Measurements from ENCODE around the gene FOXP4.

DNA sequence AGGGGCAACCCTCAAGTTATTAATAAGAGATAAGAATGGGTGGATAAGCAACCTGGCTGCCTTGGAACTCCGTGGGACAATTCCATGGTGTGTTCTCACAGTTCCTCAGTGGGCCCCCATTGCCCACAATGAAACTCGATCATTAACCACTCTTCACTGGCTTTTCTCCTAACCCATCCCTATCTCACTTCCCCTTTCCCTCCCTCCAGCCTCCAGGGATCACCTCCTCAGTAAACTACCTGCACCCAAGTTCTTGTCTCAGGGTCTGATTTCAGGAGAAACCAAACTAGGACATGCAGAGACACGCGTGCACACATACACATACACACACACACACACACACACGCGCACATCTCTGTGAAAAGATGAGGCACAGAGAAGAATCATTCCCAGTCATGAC is 37.7 kb upstream of the FOXP4 start:
- TF ChIP-seq, protein P1, sequence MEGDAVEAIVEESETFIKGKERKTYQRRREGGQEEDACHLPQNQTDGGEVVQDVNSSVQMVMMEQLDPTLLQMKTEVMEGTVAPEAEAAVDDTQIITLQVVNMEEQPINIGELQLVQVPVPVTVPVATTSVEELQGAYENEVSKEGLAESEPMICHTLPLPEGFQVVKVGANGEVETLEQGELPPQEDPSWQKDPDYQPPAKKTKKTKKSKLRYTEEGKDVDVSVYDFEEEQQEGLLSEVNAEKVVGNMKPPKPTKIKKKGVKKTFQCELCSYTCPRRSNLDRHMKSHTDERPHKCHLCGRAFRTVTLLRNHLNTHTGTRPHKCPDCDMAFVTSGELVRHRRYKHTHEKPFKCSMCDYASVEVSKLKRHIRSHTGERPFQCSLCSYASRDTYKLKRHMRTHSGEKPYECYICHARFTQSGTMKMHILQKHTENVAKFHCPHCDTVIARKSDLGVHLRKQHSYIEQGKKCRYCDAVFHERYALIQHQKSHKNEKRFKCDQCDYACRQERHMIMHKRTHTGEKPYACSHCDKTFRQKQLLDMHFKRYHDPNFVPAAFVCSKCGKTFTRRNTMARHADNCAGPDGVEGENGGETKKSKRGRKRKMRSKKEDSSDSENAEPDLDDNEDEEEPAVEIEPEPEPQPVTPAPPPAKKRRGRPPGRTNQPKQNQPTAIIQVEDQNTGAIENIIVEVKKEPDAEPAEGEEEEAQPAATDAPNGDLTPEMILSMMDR (conservative IDR thresholded peaks at IDR 0.05), result no peak
- TF ChIP-seq ZFX (IDR thresholded peaks at IDR 0.05), result no peak
